HG02884 (cell line): ENCODE data around the gene P2RX3.
"Not testable (repeated sequence)": the region's sequence is repeated elsewhere in the genome, so short reads cannot be mapped to it uniquely, and the experiment has no call there.

ENCODE experiments used
- ATAC-seq: cut with Tn5 transposase; IDR thresholded peaks from one replicate; pipeline ENCODE4 v1.9.1; 2021; ENCODE audit warnings: mild to moderate bottlenecking, moderate library complexity; ENCODE audit not compliant: unreplicated experiment

P2RX3 gene

DNA sequence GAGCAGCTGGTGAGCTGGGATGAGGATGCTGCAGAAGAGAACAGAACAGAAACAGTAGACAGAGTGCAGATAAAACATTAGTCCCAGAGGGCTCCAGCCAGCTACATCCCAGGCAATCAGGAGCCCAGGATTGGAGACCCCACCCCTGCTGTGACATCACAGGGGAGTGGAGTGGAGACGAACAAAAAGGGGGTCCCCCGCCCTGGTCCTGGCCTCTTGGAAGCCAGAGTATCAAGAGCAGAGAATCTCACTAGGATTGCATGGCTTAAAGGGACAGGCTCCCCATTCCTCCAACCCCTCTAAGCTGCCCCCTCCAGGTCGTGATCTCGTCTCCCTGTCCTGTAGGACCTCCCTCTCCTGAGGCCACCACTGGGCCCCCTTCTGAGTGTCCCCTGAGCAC, at the start of gene P2RX3:
Gene P2RX3 (plus strand): TSS at position 211 of the 400 bp plus-strand sequence. CDS start 199 bp downstream, outside the sequence.
- ATAC-seq: no peak

DNA sequence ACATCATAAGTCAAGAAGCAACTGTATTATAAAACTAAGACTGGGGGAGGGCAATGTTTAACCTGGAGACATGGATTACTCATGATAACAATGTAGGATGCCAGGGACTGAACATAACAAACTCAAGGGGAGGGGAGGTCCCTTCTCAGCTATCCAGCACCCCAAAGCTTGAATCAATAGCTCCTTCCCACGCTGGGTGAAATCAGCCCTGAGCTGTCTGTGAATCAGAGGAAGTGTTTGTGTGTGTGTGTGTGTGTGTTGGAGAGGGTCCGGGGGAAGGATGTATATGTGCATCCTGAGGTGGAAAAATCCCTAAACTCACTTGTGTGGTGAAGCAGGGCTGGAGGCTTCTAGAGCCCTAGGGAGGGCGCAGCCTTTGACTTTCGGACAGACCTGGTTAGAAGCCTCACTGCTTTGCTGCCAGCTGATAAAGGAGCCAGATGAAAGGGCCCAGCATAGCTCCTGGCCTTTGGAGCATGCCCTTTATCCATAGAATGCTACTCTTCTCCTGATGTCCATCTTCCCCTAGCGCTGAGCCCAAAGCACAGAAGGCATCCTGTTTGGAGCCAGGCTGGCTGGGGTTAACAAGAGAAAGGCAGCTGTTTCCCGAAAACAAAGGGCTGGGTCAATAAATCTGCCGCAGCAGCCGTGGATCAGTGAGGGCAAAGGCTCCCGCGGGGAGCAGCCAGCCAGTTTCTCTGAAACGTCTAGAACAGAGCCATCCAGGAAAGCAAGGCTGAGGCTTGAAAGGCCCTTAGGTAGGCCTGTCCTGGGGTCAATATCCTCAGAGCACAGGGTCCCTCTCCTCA, 49.2 kb upstream of the P2RX3 start:
- ATAC-seq: no peak

DNA sequence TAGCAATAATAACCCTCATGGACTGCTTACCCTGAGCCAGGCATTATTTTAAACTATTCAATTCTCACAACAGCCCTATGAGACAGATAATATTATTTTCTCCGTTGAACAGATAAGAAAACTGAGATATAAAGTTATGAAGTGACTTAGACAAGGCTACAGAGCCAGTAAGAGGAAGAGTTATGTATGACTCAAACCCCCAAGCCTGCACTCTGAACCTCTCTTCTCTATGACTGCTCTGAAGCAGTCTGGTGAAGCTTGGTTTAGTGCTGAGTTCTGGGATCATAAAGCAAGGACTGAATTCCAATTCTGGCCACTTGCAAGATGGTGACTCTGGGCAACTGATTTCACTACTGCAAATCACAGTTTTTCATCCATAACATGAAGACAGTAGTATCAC, 47.9 kb upstream of the P2RX3 start:
- no peak for ATAC-seq

GRCh38 chr11:57294225-57295131, 43.7 kb upstream of the P2RX3 start:
- no peak for ATAC-seq

DNA sequence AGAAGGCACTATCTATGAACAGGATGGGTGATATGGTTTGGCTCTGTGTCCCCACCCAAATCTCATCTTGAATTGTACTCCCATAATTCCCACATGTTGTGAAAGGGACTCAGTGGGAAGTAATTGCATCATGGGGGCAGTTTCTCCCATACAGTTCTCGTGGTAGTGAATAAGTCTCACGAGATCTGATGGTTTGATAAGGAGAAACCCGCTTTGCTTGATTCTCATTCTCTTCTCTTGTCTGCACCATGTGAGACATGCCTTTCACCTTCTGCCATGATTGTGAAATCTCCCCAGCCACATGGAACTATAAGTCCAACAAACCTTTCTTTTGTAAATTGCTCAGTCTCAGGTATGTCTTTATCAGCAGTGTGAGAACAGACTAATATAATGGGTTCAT, 41.9 kb upstream of the P2RX3 start:
- not testable (repeated sequence) for ATAC-seq

DNA sequence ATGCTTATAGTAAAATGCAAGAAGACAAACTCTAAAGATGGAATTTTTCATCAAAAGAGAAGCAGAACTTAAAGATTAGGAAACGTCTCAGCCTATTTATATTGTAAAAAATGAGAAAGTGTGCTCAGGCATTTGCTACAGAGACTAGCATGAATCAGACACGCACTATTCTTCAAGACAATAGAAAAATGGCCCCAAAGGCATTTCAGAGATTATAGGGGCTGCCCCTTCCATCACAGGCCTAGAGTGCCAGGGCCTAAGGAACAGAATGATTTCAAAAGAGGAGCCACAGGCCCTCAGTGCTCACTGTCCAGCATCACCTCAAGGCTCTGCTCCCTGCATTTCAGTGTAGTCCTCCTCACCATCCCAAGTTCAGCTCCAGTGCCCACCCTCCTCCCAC, 40.9 kb upstream of the P2RX3 start:
- no peak for ATAC-seq

- ATAC-seq: no peak
These were observed 38.9 kb upstream of the P2RX3 start for GRCh38 chr11:57299150-57299737.

DNA sequence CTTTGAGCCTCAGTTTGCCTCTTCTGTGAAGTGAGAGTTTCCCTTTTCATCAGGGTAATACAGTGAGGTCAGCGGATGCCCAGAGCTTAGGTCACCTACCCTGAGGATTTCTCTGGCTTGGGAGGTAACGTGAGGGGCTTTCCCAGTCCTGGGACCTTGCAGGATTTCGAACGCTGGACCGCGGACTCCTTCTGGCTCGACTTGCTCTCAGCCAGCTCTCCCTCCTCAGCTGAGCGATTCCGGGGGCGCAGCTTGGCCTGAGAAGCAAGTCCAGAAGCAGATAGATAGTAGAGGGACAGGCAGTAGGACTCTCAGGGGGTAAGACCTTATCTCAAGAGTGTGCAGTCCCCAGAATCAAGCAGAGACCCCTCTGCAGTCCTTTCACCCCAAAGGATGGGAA, 37.4 kb upstream of the P2RX3 start:
- ATAC-seq: no peak

- ATAC-seq: no peak
These were observed 36.3 kb upstream of the P2RX3 start for GRCh38 chr11:57301711-57302423.

DNA sequence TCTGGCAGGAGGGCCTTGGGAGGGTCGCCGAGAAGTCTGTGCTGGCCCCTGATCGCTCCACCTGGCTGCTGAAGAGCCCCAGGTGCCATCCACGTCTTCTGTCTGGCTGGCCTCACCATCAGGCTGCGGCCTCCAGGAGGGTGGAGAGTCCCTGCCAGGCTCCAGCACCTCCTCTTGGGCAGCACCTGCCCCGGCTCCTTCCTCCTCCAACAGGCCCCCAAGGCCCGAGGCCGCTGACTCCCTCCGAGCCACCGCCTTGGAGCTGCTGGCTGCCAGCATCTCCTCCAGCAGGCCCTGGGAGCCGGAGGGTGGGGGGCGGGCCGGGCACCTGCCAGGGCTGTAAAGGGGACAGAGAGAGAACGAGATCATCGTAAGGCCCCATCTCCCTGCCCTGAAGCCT, 35.7 kb upstream of the P2RX3 start:
- no peak for ATAC-seq

DNA sequence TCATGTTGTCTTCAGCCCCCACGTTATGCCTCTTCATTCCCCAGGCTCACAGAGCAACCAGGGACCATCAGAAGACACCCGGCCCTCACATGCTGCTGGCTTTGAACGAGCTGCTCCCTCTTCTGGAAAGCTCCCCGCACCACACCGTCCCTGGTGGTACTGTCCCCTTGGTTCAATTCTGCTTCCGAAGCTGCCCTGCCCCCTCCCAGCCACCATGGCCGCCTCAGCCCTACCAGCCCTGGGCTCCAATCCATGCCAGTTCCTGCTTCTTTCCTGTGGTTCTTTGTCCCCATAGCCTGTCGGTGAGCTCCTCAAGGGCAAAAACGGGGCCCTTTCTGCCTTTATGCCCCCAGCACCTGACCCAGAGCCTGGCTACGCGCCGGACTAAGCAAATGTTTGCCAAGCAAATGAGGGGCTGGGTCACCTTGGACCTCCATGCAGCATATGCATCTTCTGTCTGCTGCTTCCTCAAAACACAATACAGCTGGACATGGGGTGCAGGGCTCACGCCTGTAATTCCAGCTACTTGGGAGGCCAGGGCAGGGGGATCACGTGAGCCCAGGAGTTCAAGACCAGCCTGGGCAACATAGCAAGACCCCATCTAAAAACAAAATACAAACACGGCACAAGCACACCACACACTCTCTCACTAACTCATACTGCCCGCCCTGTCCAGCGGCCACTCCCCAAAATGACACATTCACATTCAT, 34.7 kb upstream of the P2RX3 start:
- ATAC-seq: no peak

DNA sequence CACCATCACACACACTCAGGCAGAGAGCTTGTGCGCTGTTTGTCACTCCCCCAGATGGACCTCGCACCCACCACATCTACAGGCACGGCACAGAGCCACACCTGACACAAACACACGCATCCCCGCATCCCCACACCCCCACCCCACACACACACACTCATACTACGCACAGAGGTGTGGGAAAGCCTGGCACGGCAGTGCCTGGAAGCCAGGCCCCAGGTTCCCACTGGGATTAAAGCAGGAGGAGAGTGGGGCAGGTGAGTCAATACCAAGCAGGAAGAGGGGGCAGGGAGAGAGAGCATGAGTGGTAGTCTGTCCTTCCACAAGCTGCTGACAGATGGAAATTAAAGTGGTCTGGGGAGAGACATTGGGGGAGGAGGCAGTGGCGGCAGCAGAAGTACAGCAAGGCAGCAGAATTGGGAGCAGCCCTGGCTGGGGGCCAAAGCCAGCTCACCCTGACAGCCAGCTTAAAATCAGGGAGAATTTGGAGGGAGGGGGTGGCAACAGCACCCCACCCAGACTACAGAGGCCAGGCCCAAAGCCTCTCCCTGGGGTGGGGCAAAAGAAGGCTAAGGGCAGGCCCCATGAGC, 34.1 kb upstream of the P2RX3 start:
- ATAC-seq: no peak

GRCh38 chr11:57305523-57305922, 32.6 kb upstream of the P2RX3 start:
- ATAC-seq: no peak

DNA sequence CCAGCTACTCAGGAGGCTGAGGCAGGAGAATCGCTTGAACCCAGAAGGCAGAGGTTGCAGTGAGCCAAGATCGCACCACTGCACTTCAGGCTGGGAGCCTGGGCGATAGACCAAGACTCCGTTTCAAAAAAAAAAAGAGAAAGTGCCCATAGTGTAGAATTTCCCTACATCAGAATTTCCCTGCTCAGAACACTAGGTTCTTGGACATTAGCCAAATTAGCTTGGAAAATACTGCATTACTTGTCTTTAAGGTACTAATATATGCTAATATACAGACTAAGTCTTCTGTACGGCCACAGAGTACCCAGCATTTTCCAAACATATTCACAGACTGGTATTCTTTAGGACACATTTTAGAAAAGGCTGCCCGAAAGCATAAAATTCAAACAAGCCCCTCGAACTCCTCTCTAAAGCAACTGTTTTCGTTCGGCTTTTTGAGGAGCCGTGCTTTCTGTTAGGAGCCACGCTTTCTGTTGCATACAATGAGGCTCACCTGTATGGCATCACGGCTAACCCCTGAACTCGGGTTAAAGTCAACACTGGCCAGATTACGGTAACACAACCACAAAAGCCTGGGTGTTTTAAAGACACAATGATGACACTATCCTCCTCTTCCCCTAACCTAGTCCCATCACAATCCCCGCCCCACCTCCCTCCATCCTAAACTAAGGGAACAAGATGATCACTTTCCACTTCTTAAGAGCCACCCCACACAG, 31.8 kb upstream of the P2RX3 start:
- ATAC-seq: no peak

DNA sequence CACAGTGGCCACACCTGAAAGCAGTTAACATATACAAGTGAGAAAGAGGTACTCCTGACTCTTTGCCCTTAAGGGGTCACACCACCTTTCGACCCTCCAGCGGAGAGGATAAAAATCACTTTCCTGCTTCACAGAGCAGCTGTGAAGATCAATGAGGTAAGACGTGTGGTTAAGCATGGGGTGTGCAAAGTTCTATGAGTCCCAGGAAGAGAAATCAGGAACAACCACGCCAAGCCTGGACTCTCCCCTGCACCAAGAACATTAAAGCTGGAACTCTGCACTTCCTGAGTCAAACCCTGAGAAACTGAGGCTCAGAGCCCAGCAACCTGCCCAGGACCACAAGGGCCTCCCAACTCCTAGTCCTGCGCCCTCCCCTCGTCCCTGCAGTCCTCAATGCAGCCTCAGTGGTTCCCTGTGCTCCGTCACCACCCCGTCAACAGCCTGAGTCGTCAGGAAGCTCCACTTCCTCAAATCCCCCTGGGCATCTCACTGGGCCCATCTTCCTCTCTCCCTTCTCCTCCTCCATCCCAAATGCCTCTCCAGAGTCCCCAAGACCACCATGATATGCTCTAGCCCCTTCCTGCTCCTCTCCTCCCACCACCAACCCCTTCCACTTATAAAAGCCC, 31.1 kb upstream of the P2RX3 start:
- ATAC-seq: no peak

DNA sequence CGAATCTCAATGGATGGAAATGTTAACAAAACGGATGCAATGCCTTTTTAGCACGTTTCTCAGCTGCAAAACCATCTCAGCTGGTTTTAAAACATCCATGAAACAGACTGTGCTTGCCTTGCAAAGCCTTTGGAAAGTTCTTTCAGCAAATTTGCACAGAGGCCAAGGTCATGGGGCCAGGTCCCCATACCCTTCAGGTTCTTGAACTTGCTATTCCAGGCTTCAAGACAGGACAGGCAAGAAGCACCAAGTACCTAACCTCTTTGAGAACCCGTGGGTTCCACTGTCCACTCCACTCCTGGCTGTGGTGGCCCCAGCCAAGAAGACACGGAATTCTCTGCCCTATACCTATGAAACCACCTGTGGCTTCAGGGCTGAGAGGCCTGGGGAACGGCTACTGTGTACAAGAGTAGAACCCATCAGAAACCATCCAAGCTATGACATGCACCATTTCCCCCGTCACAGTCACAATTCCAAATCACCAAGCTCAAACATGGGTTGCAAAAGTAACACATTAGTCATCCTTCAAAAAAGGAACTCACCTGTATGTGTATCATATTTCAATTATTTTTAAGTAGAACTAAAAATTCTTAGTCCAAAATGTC, 30.4 kb upstream of the P2RX3 start:
- no peak for ATAC-seq

DNA sequence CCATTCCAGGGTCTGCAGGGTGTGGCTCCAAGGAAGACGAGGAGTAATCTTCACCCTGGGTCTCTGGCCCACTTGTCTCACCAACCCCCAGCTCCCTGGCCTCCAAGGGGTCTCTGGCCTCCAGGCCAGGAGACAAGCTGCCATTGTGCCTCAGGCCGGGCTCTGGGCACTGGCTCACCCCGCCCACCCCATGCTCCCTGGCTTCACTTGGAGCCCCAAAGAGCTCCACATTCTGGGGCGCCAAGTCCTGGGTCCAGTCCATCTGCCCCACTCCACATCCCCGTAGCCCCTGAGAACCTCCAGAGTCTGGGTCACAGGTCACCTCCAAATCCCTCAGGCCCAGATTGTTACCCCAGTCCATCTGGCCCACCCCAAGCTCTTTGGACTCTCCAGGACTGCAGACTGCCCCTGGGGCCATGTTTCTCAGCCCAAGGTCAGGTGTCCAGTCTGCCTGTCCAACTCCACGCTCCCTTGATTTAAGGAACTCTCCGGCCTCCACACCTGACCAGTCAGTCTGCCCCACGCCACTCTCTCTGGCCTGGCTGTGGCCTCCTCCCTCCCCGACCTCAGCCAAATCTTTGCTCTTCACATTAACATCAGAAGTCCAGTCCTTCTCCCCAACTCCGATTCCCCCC, 29.6 kb upstream of the P2RX3 start:
- no peak for ATAC-seq
